Stimulated activated naive B cell treated with anti-CD40 and anti-IgM and Interleukin-4, amounts not matched to agents 10 μg/mL and 1 μg/mL and 100 μg/mL, for 72 hours (primary cell): ENCODE data around the gene ANO5.
"Not testable (repeated sequence)": the region's sequence is repeated elsewhere in the genome, so short reads cannot be mapped to it uniquely, and the experiment has no call there.

Experiments used
- ATAC-seq, 2 donors: fragments of 150-1000 bp; cut with Tn5 transposase; replicated peaks; 2 replicates each; pipeline ENCODE4 v1.10.0; 2021; ENCODE audit warnings: moderate library complexity in 1 of 2
- DNase-seq: peaks from one replicate; pipeline ENCODE4 v3.0.0; 2021
- H3K27ac Mint-ChIP-seq: one replicate; pipeline ENCODE4 v1.8.0; 2022; ENCODE audit warnings: mild to moderate bottlenecking, mixed read lengths
- H3K27me3 Mint-ChIP-seq, 2 donors: one replicate each; pipeline ENCODE4 v1.8.0; 2022; ENCODE audit warnings: mixed read lengths in 2 of 2
- H3K36me3 Mint-ChIP-seq, 2 donors: one replicate each; pipeline ENCODE4 v1.8.0; 2022; ENCODE audit warnings: mixed read lengths in 2 of 2, mild to moderate bottlenecking in 1 of 2
- H3K4me1 Mint-ChIP-seq, 2 donors: one replicate each; pipeline ENCODE4 v1.8.0; 2022; ENCODE audit warnings: mixed read lengths in 2 of 2, mild to moderate bottlenecking in 1 of 2
- H3K4me3 Mint-ChIP-seq, 2 donors: one replicate each; pipeline ENCODE4 v1.8.0; 2022; ENCODE audit warnings: mild to moderate bottlenecking in 2 of 2, mixed read lengths in 2 of 2, moderate library complexity in 1 of 2
- H3K9me3 Mint-ChIP-seq, 2 donors: one replicate each; pipeline ENCODE4 v1.8.0; 2022; ENCODE audit warnings: mixed read lengths in 2 of 2, mild to moderate bottlenecking in 1 of 2

Gene ANO5

GRCh38 chr11:22244986-22245592 lies 52.2 kb downstream of the ANO5 start:
- H3K9me3 Mint-ChIP-seq: no peaks in the 10 kb centered on the region
- no peak overlapping the region for H3K27ac Mint-ChIP-seq
- H3K4me1 Mint-ChIP-seq: no peaks in the 10 kb centered on the region
- H3K4me3 Mint-ChIP-seq: no peak overlapping the region
- no peaks in the 10 kb centered on the region for H3K36me3 Mint-ChIP-seq
- DNase-seq (no peak), ATAC-seq (peak; percentile 66 to 85)
- peaks cover 10 to 27% of the 10 kb centered on the region in 2 donors for H3K27me3 Mint-ChIP-seq

- ATAC-seq: no peak
- Mint-ChIP-seq H3K27me3 (peaks cover 10 to 27% of the 10 kb centered on the region in 2 donors), H3K4me1 (no peaks in the 10 kb centered on the region), H3K27ac (no peak overlapping the region), H3K36me3 (no peaks in the 10 kb centered on the region), H3K4me3 (no peak overlapping the region), H3K9me3 (no peaks in the 10 kb centered on the region)
- DNase-seq: no peak
Measured at GRCh38 chr11:22246992-22247391, 54.1 kb downstream of the ANO5 start.

GRCh38 chr11:22249871-22250270 lies 57.0 kb downstream of the ANO5 start:
- H3K4me1 Mint-ChIP-seq: no peaks in the 10 kb centered on the region
- H3K4me3 Mint-ChIP-seq: no peak overlapping the region
- H3K27ac Mint-ChIP-seq: no peak overlapping the region
- no peak for DNase-seq
- ATAC-seq: no peak
- H3K36me3 Mint-ChIP-seq: no peaks in the 10 kb centered on the region
- peaks cover 5 to 8% of the 10 kb centered on the region in 2 donors for H3K27me3 Mint-ChIP-seq
- no peaks in the 10 kb centered on the region for H3K9me3 Mint-ChIP-seq

- H3K36me3 Mint-ChIP-seq: no peaks in the 10 kb centered on the region
- ATAC-seq (no peak), DNase-seq (no peak)
- H3K4me1 Mint-ChIP-seq: no peaks in the 10 kb centered on the region
- H3K9me3 Mint-ChIP-seq: no peaks in the 10 kb centered on the region
- H3K27me3 Mint-ChIP-seq: no peaks in the 10 kb centered on the region
- H3K4me3 Mint-ChIP-seq: no peak overlapping the region
- H3K27ac Mint-ChIP-seq: no peak overlapping the region
Measured at GRCh38 chr11:22256876-22257275, 64.0 kb downstream of the ANO5 start.

GRCh38 chr11:22263613-22264012 lies 70.7 kb downstream of the ANO5 start:
- ATAC-seq: no peak

GRCh38 chr11:22268983-22269624 lies 76.2 kb downstream of the ANO5 start:
- DNase-seq, H3K36me3 Mint-ChIP-seq, H3K4me3 Mint-ChIP-seq, H3K4me1 Mint-ChIP-seq, H3K27ac Mint-ChIP-seq, H3K9me3 Mint-ChIP-seq, H3K27me3 Mint-ChIP-seq, ATAC-seq: not testable (repeated sequence)

More at GRCh38 chr11:22263613-22264012, 70.7 kb downstream of the ANO5 start:
- no peak overlapping the region for H3K27ac Mint-ChIP-seq
- H3K36me3 Mint-ChIP-seq: no peaks in the 10 kb centered on the region
- H3K27me3 Mint-ChIP-seq: peaks cover 0 to under 1% of the 10 kb centered on the region in 2 donors
- DNase-seq: no peak
- H3K4me3 Mint-ChIP-seq: no peak overlapping the region
- no peaks in the 10 kb centered on the region for H3K4me1 Mint-ChIP-seq
- no peaks in the 10 kb centered on the region for H3K9me3 Mint-ChIP-seq

- no peaks in the 10 kb centered on the region for H3K9me3 Mint-ChIP-seq
- H3K4me3 Mint-ChIP-seq: no peak overlapping the region
- ATAC-seq: no peak
- H3K27ac Mint-ChIP-seq: no peak overlapping the region
- DNase-seq: no peak
- H3K27me3 Mint-ChIP-seq: peaks cover 0 to 2% of the 10 kb centered on the region in 2 donors
- H3K4me1 Mint-ChIP-seq: no peaks in the 10 kb centered on the region
- H3K36me3 Mint-ChIP-seq: no peaks in the 10 kb centered on the region
Measured at GRCh38 chr11:22273781-22274180, 80.9 kb downstream of the ANO5 start.

GRCh38 chr11:22275600-22275999 lies 82.7 kb downstream of the ANO5 start:
- no peaks in the 10 kb centered on the region for H3K4me1 Mint-ChIP-seq
- no peaks in the 10 kb centered on the region for H3K27me3 Mint-ChIP-seq
- DNase-seq (no peak), ATAC-seq (no peak)
- no peaks in the 10 kb centered on the region for H3K9me3 Mint-ChIP-seq
- H3K36me3 Mint-ChIP-seq: no peaks in the 10 kb centered on the region
- no peak overlapping the region for H3K27ac Mint-ChIP-seq
- no peak overlapping the region for H3K4me3 Mint-ChIP-seq

- Mint-ChIP-seq H3K36me3 (no peaks in the 10 kb centered on the region), H3K9me3 (no peaks in the 10 kb centered on the region), H3K4me3 (no peak overlapping the region)
Measured at GRCh38 chr11:22276535-22276934, 83.7 kb downstream of the ANO5 start.

GRCh38 chr11:22284991-22285390 lies 92.1 kb downstream of the ANO5 start:
- ATAC-seq, H3K4me1 Mint-ChIP-seq, H3K27ac Mint-ChIP-seq, H3K36me3 Mint-ChIP-seq, H3K9me3 Mint-ChIP-seq, H3K4me3 Mint-ChIP-seq, H3K27me3 Mint-ChIP-seq, DNase-seq: not testable (repeated sequence)

More at GRCh38 chr11:22276535-22276934, 83.7 kb downstream of the ANO5 start:
- DNase-seq (no peak), ATAC-seq (no peak)
- Mint-ChIP-seq H3K4me1 (no peaks in the 10 kb centered on the region), H3K27me3 (no peaks in the 10 kb centered on the region), H3K27ac (no peak overlapping the region)

- no peaks in the 10 kb centered on the region for H3K9me3 Mint-ChIP-seq
- no peaks in the 10 kb centered on the region for H3K4me1 Mint-ChIP-seq
- H3K36me3 Mint-ChIP-seq: no peaks in the 10 kb centered on the region
- H3K27ac Mint-ChIP-seq: no peak overlapping the region
- no peak for ATAC-seq
- H3K27me3 Mint-ChIP-seq: peaks cover 4 to 6% of the 10 kb centered on the region in 2 donors
- no peak overlapping the region for H3K4me3 Mint-ChIP-seq
- no peak for DNase-seq
Measured at GRCh38 chr11:22302368-22302767, 109.5 kb downstream of the ANO5 start.

GRCh38 chr11:22304337-22304961 lies 111.6 kb downstream of the ANO5 start:
- no peak for DNase-seq

GRCh38 chr11:22317656-22318055 lies 124.8 kb downstream of the ANO5 start:
- no peaks in the 10 kb centered on the region for H3K9me3 Mint-ChIP-seq
- no peak overlapping the region for H3K27ac Mint-ChIP-seq
- H3K36me3 Mint-ChIP-seq: no peaks in the 10 kb centered on the region
- DNase-seq (no peak), ATAC-seq (no peak)
- no peaks in the 10 kb centered on the region for H3K4me1 Mint-ChIP-seq
- peaks cover 0 to 3% of the 10 kb centered on the region in 2 donors for H3K27me3 Mint-ChIP-seq
- no peak overlapping the region for H3K4me3 Mint-ChIP-seq

More at GRCh38 chr11:22304337-22304961, 111.6 kb downstream of the ANO5 start:
- H3K9me3 Mint-ChIP-seq: no peaks in the 10 kb centered on the region
- H3K4me3 Mint-ChIP-seq: no peak overlapping the region
- H3K27ac Mint-ChIP-seq: no peak overlapping the region
- H3K27me3 Mint-ChIP-seq: peaks cover 4 to 6% of the 10 kb centered on the region in 2 donors
- H3K4me1 Mint-ChIP-seq: no peaks in the 10 kb centered on the region
- no peaks in the 10 kb centered on the region for H3K36me3 Mint-ChIP-seq
- ATAC-seq: no peak

GRCh38 chr11:22331771-22332170 lies 138.9 kb downstream of the ANO5 start:
- Mint-ChIP-seq H3K27ac (no peak overlapping the region), H3K4me1 (no peaks in the 10 kb centered on the region), H3K36me3 (no peaks in the 10 kb centered on the region), H3K4me3 (no peak overlapping the region), H3K27me3 (peaks cover 8 to 9% of the 10 kb centered on the region in 2 donors), H3K9me3 (no peaks in the 10 kb centered on the region)
- no peak for ATAC-seq
- DNase-seq: no peak
